HL-60/S4 (cell line): ENCODE measurements around the gene CARD10.
"Not testable (repeated sequence)": the region's sequence is repeated elsewhere in the genome, so short reads cannot be mapped to it uniquely, and the experiment has no call there.

Source experiments
- in situ Hi-C: fragments of 300-500 bp; cut with MboI; formaldehyde crosslinking; loops from 2 replicates; pipeline ENCODE4 v1.14.3; 2022; ENCODE audit warnings: low sequenced_read_pairs

The CARD10 gene

GRCh38 chr22:37527081-37527752, 8.0 kb upstream of the CARD10 start:
- in situ Hi-C loops = not testable (repeated sequence)

- in situ Hi-C loops = no loop called here
Measured at GRCh38 chr22:37526376-37526775, 7.2 kb upstream of the CARD10 start.

- in situ Hi-C loops = no loop called here
Measured at GRCh38 chr22:37525746-37526350, 6.6 kb upstream of the CARD10 start.

GRCh38 chr22:37525073-37525745, 6.0 kb upstream of the CARD10 start:
- in situ Hi-C loops = no loop called here

- in situ Hi-C loops = no loop called here
Measured at GRCh38 chr22:37522482-37522881, 3.3 kb upstream of the CARD10 start.

- in situ Hi-C loops = no loop called here
Measured at GRCh38 chr22:37521236-37521739, 2.1 kb upstream of the CARD10 start.

- in situ Hi-C loops = no loop called here
Measured at GRCh38 chr22:37520776-37521191, 1.6 kb upstream of the CARD10 start.

- in situ Hi-C loops = no loop called here
Measured at GRCh38 chr22:37518509-37519267, 527 bp downstream of the CARD10 start.

GRCh38 chr22:37517826-37518450, 1.3 kb downstream of the CARD10 start:
- in situ Hi-C loops = no loop called here

- in situ Hi-C loops = no loop called here
Measured at GRCh38 chr22:37516456-37516855, 2.8 kb downstream of the CARD10 start.

GRCh38 chr22:37515901-37516300, 3.3 kb downstream of the CARD10 start:
- in situ Hi-C loops = no loop called here

GRCh38 chr22:37514526-37515051, 4.6 kb downstream of the CARD10 start:
- in situ Hi-C loops = no loop called here

GRCh38 chr22:37511395-37512104, 7.7 kb downstream of the CARD10 start:
- in situ Hi-C loops = no loop called here

- in situ Hi-C loops = no loop called here
Measured at GRCh38 chr22:37510091-37510490, 9.1 kb downstream of the CARD10 start.

GRCh38 chr22:37509059-37509860, 10.0 kb downstream of the CARD10 start:
- in situ Hi-C loops = no loop called here

- in situ Hi-C loops = no loop called here
Measured at GRCh38 chr22:37508431-37508992, 10.7 kb downstream of the CARD10 start.

- in situ Hi-C loops = no loop called here
Measured at GRCh38 chr22:37507731-37508130, 11.5 kb downstream of the CARD10 start.

GRCh38 chr22:37505989-37506388, 13.2 kb downstream of the CARD10 start:
- in situ Hi-C loops = no loop called here

- in situ Hi-C loops = no loop called here
Measured at GRCh38 chr22:37505565-37505964, 13.7 kb downstream of the CARD10 start.
